ENCODE results near the gene ANKFN1.

ANKFN1 gene

GRCh38 chr17:56452461-56452860 lies 299.2 kb downstream of the ANKFN1 start:
- Histone ChIP-seq H4K20me1 (ENCODE audit: low read depth, low read length) (no peaks in the 10 kb centered on the region), H3K4me3 (ENCODE audit: insufficient read depth, low read length, poor library complexity, severe bottlenecking) (no peak overlapping the region)

GRCh38 chr17:56457501-56457900 lies 304.2 kb downstream of the ANKFN1 start:
- no peaks in the 10 kb centered on the region for H3K9me2 ChIP-seq (replicated peaks; ENCODE audit: insufficient read depth, low read length)
- H3K9ac ChIP-seq (ENCODE audit: low read length): no peak overlapping the region
- H3K4me3 ChIP-seq (ENCODE audit: insufficient read depth, low read length, poor library complexity, severe bottlenecking): no peak overlapping the region
- no peaks in the 10 kb centered on the region for H3K36me3 ChIP-seq (ENCODE audit: low read length)
- H3K79me2 ChIP-seq (ENCODE audit: insufficient read depth, low read length): no peaks in the 10 kb centered on the region
- H2AFZ ChIP-seq (ENCODE audit: low read depth, low read length, severe bottlenecking): no peak overlapping the region
- no peaks in the 10 kb centered on the region for H3K27me3 ChIP-seq (ENCODE audit: low read length)
- no peak overlapping the region for H3K27ac ChIP-seq (ENCODE audit: low read depth, low read length)
- no peaks in the 10 kb centered on the region for H4K20me1 ChIP-seq (ENCODE audit: low read depth, low read length)
- no peaks in the 10 kb centered on the region for H3F3A ChIP-seq (ENCODE audit: insufficient read depth)
- TF ChIP-seq EZH2phosphoT487 (conservative IDR thresholded peaks at IDR 0.05; ENCODE audit: low read length): no peak
- no peak for TF ChIP-seq CTCF (IDR thresholded peaks at IDR 0.05; ENCODE audit: insufficient read depth, low read length, poor library complexity, severe bottlenecking)
- H3K9me3 ChIP-seq (ENCODE audit: insufficient read depth, low read length): no peaks in the 10 kb centered on the region
- no peak overlapping the region for H3K4me2 ChIP-seq (ENCODE audit: low read depth, low read length, poor library complexity, severe bottlenecking)

More at GRCh38 chr17:56452461-56452860, 299.2 kb downstream of the ANKFN1 start:
- TF ChIP-seq EZH2phosphoT487 (conservative IDR thresholded peaks at IDR 0.05; ENCODE audit: low read length): no peak
- Histone ChIP-seq H3K36me3 (ENCODE audit: low read length) (no peaks in the 10 kb centered on the region), H2AFZ (ENCODE audit: low read depth, low read length, severe bottlenecking) (no peak overlapping the region), H3K27ac (ENCODE audit: low read depth, low read length) (no peak overlapping the region), H3K9ac (ENCODE audit: low read length) (no peak overlapping the region), H3K27me3 (ENCODE audit: low read length) (no peaks in the 10 kb centered on the region), H3K9me2 (replicated peaks; ENCODE audit: insufficient read depth, low read length) (no peaks in the 10 kb centered on the region), H3K4me2 (ENCODE audit: low read depth, low read length, poor library complexity, severe bottlenecking) (no peak overlapping the region), H3F3A (ENCODE audit: insufficient read depth) (no peaks in the 10 kb centered on the region), H3K9me3 (ENCODE audit: insufficient read depth, low read length) (no peaks in the 10 kb centered on the region), H3K79me2 (ENCODE audit: insufficient read depth, low read length) (no peaks in the 10 kb centered on the region)

- TF ChIP-seq CTCF (IDR thresholded peaks at IDR 0.05; ENCODE audit: insufficient read depth, low read length, poor library complexity, severe bottlenecking): no peak
- Histone ChIP-seq H3K9me3 (ENCODE audit: insufficient read depth, low read length) (no peaks in the 10 kb centered on the region), H3K4me2 (ENCODE audit: low read depth, low read length, poor library complexity, severe bottlenecking) (no peak overlapping the region), H3K79me2 (ENCODE audit: insufficient read depth, low read length) (no peaks in the 10 kb centered on the region), H3K27ac (ENCODE audit: low read depth, low read length) (no peak overlapping the region), H3K9me2 (replicated peaks; ENCODE audit: insufficient read depth, low read length) (no peaks in the 10 kb centered on the region), H3K27me3 (ENCODE audit: low read length) (no peaks in the 10 kb centered on the region), H3K36me3 (ENCODE audit: low read length) (no peaks in the 10 kb centered on the region), H3F3A (ENCODE audit: insufficient read depth) (no peaks in the 10 kb centered on the region), H3K9ac (ENCODE audit: low read length) (no peak overlapping the region), H2AFZ (ENCODE audit: low read depth, low read length, severe bottlenecking) (no peak overlapping the region), H3K4me3 (ENCODE audit: insufficient read depth, low read length, poor library complexity, severe bottlenecking) (no peak overlapping the region), H4K20me1 (ENCODE audit: low read depth, low read length) (no peaks in the 10 kb centered on the region)
These were observed 312.6 kb downstream of the ANKFN1 start for GRCh38 chr17:56465886-56466285.

GRCh38 chr17:56468840-56469239 lies 315.6 kb downstream of the ANKFN1 start:
- Histone ChIP-seq H3K9me3 (ENCODE audit: insufficient read depth, low read length) (no peaks in the 10 kb centered on the region), H3K4me3 (ENCODE audit: insufficient read depth, low read length, poor library complexity, severe bottlenecking) (no peak overlapping the region), H3K79me2 (ENCODE audit: insufficient read depth, low read length) (no peaks in the 10 kb centered on the region), H3K4me2 (ENCODE audit: low read depth, low read length, poor library complexity, severe bottlenecking) (no peak overlapping the region), H2AFZ (ENCODE audit: low read depth, low read length, severe bottlenecking) (no peak overlapping the region), H3K9ac (ENCODE audit: low read length) (no peak overlapping the region), H4K20me1 (ENCODE audit: low read depth, low read length) (no peaks in the 10 kb centered on the region), H3K27ac (ENCODE audit: low read depth, low read length) (no peak overlapping the region), H3K27me3 (ENCODE audit: low read length) (no peaks in the 10 kb centered on the region), H3K36me3 (ENCODE audit: low read length) (no peaks in the 10 kb centered on the region), H3F3A (ENCODE audit: insufficient read depth) (no peaks in the 10 kb centered on the region), H3K9me2 (replicated peaks; ENCODE audit: insufficient read depth, low read length) (no peaks in the 10 kb centered on the region)
- TF ChIP-seq CTCF (IDR thresholded peaks at IDR 0.05; ENCODE audit: insufficient read depth, low read length, poor library complexity, severe bottlenecking) (no peak), EZH2phosphoT487 (conservative IDR thresholded peaks at IDR 0.05; ENCODE audit: low read length) (no peak)

All from SU-DHL-6 (cell line).